Peyer's patch (tissue), 4 donors: ENCODE results near the gene PHETA1.

Source experiments
- CTCF ChIP-seq, 6 experiments: fragments of 450-650 bp in 4 of 6; fragments of 200-600 bp in 2 of 6; sonication (generic) in 1 of 6; IDR thresholded peaks; one replicate each; pipeline ENCODE4 v1.5.1; 2017 to 2019; ENCODE audit warnings: antibody characterized with exemption in 6 of 6, mild to moderate bottlenecking in 3 of 6, moderate library complexity in 1 of 6
- POLR2A ChIP-seq, 2 donors: fragments of 450-650 bp; IDR thresholded peaks; one replicate each; pipeline ENCODE4 v1.5.1; 2017; ENCODE audit warnings: antibody characterized with exemption in 2 of 2, mild to moderate bottlenecking in 2 of 2, moderate library complexity in 2 of 2

- TF ChIP-seq CTCF (IDR thresholded peaks at IDR 0.05) = no peak
- no peak for TF ChIP-seq POLR2A (IDR thresholded peaks at IDR 0.05)
Observed at GRCh38 chr12:111349101-111349747, 19.7 kb downstream of the PHETA1 start.
